GM21360 (cell line): ENCODE data around the gene MED26.
"Not testable (repeated sequence)": the region's sequence is repeated elsewhere in the genome, so short reads cannot be mapped to it uniquely, and the experiment has no call there.

Source experiments
- ATAC-seq: cut with Tn5 transposase; IDR thresholded peaks from one replicate; pipeline ENCODE4 v1.9.1; 2021; ENCODE audit warnings: mild to moderate bottlenecking, moderate library complexity; ENCODE audit not compliant: unreplicated experiment

MED26 gene, protein sequence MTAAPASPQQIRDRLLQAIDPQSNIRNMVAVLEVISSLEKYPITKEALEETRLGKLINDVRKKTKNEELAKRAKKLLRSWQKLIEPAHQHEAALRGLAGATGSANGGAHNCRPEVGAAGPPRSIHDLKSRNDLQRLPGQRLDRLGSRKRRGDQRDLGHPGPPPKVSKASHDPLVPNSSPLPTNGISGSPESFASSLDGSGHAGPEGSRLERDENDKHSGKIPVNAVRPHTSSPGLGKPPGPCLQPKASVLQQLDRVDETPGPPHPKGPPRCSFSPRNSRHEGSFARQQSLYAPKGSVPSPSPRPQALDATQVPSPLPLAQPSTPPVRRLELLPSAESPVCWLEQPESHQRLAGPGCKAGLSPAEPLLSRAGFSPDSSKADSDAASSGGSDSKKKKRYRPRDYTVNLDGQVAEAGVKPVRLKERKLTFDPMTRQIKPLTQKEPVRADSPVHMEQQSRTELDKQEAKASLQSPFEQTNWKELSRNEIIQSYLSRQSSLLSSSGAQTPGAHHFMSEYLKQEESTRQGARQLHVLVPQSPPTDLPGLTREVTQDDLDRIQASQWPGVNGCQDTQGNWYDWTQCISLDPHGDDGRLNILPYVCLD

DNA sequence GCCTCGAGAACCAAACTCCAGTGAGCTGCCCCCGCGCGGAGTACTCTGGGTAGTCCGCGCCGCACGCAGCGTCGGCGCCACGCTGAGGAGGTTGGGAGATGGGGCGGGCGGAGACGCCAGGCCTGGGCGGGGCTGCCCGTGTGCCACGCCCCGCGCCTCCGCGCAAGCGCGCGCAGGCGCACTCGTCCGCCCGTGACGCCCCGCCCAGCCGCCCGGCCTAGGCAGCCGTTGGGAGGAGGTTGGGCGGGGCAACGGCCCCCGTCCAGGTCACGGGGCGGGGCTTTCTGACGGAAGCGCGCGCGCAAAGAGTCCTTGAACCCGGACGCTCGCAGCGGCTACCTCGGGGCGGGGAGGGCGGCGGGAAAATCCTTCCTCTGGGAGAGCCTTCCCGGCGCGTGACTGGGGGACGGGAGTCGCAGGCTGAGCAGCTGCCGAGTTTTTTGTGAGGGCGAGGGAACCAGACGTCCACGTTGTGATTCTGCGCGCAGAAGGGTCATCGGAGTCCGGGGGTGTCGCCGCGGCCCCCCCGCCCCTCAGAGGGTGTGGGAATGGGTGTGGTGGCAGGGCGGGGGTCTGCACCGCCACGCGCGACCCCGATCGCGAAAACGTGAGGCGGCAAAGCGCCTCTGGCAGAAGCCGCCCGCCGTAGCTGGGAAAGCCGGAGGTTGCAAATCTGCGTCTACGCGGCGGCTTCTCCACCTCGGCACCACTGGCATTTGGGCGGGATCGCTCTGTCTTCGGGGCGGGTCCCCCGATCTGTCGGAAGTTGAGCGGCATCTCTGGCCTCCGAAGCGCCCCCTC, at the start of gene MED26:
Gene MED26 (minus strand): TSS at position 22 of the 801 bp plus-strand sequence. CDS start 261 bp downstream, outside the sequence.
- peak; percentile 75 for ATAC-seq

DNA sequence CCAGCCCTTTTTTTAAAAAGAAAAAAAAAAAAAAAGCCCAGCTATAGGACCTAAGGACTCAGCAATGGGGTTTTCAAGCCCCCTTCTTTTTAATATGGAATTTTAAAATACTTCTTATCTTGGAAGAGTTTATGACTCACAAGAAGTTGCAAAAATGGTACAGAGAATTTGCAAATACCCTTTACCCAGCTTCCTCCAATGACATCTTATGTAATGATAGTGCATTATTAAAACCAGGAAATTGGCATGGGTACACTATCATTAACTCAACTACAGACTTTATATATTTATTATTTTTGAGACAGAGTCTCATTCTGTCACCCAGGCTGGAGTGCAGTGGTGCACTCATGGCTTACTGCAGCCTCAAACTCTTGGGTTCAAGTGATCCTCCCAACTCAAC, 49.1 kb upstream of the MED26 start:
- no peak for ATAC-seq

DNA sequence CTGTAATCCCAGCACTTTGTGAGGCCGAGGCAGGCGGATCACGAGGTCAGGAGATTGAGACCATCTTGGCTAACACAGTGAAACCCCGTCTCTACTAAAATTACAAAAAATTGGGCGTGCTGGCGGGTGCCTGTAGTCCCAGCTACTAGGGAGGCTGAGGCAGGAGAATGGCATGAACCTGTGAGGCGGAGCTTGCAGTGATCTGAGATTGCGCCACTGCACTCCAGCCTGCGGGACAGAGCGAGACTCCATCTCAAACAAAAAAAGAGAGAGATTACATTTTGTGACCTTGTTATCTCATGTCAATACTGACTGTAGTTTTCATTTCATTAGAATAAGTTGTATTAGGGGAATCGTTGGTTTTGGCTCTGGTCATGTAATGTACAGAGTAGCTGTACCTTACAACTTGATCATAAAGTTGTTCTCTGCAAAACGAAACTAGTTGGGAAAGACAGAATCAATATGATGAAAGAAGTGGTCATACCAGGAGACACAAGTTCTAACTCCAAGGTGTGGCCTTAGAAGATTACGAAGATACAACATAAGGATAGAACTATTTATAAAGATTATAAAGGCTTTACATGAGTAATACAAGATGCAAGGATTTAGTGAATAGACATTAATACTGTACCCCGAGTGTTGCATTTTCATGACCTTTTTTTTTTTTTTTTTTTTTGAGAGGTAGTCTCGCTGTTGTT, 48.2 kb upstream of the MED26 start:
- ATAC-seq: no peak

DNA sequence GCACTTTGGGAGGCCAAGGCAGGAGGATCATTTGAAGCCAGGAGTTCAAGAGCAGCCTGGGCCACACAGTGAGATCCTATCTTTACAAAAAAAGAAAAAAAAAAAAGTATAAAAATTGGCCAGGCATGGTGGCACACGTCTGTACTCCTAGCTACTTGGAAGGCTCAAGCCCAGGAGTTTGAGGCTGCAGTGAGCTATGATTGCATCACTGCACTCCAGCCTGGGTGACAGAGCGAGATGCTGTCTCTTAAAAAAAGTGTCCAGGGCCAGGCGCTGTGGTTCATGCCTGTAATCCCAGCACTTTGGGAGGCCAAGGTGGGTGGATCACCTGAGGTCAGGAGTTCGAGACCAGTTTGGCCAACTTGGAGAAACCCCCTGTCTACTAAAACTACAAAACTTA, 45.8 kb upstream of the MED26 start:
- ATAC-seq: not testable (repeated sequence)

DNA sequence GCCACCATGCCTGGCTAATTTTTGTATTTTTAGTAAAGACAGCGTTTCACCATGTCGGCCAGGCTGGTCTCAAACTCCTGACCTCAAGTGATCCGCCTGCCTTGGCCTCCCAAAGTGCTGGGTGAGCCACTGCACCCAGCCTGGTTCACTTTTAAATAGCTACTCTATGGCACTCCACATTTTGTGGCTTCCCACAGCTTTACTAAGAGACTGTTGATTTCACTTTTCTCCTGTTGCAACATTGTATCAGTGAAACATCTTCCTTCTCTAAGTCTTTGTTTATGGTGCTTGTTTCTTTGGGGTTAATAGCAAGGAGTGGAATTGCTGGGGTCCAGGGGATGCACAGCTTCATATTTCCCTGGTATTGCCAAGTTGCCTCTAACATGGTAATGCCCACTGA, 45.2 kb upstream of the MED26 start:
- no peak for ATAC-seq

DNA sequence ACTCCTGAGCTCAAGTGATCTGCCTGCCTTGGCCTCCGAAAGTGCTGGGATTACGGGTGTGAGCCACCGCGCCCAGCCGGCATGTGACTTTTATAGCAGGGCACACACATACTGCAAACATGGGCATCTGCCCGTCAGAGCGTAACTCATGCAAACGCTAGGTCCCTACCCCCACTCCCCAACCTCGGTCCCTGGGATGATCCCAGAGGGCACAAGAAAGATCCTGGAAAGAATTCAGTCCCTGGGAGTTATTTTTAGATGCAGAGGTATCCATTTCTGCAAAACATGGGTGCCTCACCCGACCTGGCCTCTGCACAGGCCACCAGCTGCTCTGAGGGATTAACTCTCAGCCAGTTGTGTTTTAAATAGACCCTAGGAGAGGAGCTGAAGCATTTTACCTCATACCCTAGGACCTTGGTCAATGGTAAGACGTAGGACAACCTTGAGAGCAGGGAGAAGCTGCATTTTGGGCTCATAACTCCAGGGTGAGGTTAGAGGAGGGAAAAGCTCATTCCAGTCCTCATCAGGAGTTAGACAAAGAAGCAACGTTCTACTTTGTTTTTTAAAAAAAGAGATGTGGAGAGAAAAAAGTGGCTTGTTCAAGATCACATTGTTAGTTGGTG, 43.8 kb upstream of the MED26 start:
- no peak for ATAC-seq

DNA sequence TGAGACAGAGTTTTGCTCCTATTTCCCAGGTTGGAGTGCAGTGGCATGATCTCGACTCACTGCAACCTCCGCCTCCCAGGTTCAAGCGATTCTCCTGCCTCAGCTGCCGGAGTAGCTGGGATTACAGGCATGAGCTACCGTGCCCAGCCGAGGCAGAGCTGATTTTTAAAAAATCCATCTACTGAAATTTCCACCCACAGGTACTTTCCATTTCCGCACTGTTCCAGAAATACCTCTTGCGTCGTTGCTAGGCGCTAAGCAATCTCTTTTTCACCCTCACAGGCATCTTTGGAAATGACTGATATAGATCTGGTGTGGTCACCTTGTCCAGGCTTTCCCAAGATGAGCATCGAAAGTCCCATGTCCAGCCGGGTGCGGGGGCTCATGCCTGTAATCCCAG, 42.3 kb upstream of the MED26 start:
- ATAC-seq: no peak

DNA sequence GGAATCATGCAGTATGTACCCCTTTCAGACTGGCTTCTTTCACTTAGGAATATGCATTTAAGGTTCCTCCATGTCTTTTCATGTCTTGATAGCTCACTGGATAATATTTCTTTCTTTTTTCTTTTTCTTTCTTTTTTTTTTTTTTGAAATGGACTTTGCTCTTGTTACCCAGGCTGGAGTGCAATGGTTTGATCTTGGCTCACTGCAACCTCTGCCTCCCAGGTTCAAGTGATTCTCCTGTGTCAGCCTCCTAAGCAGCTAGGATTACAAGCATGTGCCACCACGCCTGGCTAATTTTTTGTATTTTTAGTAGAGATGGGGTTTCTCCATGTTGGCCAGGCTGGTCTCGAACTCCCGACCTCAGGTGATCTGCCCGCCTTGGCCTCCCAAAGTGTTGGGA, 40.7 kb upstream of the MED26 start:
- not testable (repeated sequence) for ATAC-seq

DNA sequence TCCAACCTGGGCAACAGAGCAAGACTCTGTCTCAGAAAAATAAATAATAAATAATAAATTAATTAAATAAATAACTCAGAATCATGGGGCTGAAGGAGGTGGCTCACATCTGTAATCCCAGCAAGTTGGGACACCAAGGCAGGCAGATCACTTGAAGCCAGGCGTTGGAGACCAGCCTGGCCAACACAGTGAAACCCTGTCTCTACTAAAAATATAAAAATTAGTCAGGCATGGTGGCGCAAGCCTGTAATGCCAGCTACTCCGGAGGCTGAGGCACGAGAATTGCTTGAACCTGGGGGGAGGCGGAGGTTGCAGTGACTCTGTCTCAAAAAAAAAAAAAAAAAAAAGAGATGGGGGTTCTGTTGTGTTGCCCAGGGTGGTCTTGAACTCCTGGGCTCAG, 40.2 kb upstream of the MED26 start:
- no peak for ATAC-seq

DNA sequence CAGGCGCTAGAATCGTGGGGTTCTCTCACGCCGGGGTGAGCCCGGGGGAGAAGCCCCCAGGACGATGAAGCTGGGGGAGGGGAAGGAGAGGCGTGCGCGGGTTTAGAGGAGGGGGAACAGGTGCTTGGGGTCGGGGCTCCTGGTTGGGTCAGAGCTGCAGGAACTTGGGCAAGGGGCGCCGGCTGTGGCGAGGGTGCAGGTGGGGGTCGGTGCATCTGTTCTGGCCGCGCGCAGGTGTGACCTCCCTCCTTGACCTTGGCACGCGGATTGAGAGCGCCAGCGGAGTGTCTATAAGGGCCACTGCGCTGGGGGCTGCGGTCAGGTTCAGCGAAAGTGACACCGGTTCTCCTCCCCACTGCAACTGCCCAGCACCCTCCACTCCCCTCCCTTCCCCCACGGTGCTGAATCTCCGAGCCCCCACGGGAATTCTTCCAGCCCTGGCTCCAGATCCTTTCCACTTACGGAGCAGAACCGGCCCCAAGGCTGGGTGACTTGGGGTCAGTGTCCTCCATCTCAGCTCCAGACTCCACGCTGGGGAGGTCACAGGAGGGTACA, 33.6 kb upstream of the MED26 start:
- ATAC-seq: no peak

DNA sequence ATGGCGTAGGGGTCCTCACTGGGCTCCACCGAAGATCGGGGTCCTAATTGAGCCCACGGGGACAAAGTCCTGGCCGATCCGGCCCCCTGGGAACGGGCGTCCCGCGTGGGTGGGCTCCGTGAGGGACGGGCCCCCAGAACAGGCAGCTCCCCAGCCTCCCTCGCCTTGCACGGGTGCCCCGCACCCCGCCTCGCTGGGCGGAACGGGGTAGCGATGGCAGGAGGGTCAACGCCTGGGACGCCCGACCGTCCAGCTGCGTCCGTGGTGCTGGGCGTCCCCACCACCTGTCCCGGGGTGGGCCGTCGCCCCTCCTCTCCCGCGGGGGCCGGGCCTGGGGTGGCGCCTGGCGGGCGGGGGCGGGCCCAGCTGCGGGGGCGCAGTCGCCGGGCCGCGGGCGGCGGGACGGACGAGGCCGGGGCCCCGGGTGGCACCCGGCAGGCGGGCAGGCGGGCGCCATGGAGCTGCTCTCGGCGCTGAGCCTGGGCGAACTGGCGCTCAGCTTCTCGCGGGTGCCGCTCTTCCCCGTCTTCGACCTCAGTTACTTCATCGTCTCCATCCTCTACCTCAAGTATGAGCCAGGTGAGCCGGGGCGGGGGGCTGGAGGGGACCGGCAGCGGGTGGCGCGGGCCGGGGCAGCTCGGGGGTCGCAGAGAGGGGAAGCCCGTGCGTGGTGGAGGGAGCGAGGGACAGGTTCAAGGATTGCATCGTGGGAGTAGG, 32.9 kb upstream of the MED26 start, which contains the start of gene TMEM38A:
Gene TMEM38A (plus strand): TSS at position 377 of the 717 bp plus-strand sequence. CDS start 79 bp downstream, at position 456.
- no peak for ATAC-seq

DNA sequence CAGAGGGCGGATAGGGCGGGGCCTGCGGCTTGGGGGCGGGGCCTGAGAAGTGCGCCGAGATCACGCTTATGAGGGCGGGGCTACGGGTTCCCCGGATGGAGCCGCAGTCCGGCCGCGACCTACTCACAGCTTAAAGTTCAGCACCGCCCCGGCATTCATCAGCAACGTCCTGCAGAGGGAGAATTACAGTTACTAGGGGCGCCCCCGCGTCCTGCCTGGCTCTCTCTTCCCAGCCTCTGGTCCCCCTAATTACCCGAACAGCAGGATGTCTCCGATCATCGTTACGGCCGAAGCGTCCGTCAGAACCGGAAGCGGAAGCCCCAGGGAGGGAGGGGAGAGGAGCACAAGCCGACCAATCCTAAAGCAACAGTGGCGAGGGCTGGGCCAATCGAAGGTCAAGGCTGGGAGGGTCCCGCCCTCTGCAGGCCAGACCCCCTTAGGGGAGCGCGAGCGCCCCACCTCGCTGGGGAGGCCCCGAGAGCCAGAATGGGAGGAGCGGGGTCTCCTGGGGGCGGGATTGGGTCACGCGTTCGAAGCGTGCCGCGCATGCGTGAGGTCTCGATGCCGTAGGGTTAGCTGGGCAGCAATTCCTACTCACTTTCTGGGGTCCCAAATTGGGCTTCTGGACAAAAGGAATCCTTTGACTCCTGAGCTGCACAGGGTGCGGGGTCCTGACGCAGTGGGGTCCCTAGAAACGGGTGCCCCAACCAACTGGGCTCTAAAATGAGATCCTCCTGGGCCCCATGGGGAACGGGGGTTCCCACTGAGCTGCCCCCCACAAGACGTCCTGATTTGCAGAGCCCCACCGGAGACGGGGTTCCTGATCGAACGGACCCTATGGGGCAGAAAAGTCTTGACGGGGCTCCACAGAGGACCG, 32.1 kb upstream of the MED26 start, which contains the start of gene SMIM7:
Gene SMIM7 (minus strand): TSS at position 313 of the 877 bp plus-strand sequence. CDS start 34 bp downstream, at position 279.
- peak; percentile 83 for ATAC-seq

DNA sequence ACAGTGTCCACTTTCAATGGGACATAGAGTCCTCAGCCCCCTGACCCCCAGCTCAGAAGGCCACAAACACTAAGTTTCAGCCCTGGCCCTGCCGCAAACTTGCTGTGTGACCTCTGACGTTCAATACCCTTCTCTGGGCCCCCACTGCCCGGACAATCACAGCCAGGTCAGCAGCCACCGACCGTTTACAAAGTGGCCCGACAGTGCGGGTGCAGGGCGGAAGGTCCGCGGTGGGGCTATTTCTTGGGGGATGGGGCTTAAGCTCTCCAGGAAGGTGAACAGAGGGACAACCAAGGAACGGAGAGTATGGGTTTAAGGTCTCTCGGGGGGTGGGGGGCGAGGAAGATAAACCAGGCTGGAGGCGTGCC, 31.4 kb upstream of the MED26 start:
- no peak for ATAC-seq

DNA sequence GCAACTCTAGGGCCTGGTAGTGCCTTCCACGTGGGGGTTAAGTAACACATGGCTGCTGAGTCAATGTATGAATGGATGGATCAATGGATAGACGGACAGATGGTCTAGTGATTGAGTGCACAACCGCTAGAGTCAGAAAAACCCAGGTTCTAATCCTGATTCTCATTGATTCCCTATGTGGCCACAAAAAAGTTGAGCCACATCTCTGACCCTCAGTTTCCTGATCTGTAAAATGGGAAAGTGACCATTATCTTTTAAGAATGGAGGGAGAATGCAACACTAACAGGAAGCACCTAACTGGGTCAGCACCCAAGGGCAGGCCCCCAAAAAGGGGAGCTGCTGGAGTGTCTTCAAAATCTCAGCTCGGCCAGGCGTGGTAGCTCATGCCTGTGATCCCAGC, 29.4 kb upstream of the MED26 start:
- ATAC-seq: no peak

DNA sequence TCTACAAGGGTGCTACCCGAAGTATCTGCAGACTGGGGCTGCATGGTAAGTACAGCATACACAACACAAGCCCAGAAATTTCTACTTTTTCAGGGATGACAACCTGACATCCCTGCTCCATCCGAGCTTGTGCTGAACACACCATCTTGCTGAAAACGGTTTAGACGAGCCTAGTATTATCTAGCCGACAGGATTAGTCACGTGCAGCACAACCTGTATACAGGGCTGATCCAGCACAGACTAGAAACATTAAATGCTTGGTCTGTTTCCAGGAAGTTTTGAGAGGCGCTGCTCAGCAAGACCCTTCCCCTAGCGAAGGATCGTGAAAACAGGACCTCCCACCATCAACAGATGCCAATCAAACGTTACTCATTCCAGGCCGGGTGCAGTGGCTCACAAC, 27.7 kb upstream of the MED26 start:
- ATAC-seq: no peak

DNA sequence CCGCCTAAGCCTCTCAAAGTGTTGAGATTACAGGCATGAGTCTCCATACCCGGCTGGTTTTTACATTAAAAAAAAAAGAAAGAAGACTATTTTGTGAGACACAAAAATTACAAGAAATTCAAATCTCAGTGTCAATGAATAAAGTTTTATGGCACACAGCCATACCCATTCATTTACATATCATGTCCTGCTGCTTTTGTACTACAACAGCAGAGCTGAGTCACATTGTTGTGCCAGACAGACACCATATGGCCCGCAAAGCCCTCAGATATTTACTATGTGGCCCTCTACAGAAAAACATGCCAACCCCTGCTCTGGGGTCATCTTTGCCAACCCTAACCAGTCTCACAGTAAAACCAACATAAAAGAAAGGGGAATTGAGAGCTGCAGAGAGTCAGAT, 26.6 kb upstream of the MED26 start:
- ATAC-seq: no peak

DNA sequence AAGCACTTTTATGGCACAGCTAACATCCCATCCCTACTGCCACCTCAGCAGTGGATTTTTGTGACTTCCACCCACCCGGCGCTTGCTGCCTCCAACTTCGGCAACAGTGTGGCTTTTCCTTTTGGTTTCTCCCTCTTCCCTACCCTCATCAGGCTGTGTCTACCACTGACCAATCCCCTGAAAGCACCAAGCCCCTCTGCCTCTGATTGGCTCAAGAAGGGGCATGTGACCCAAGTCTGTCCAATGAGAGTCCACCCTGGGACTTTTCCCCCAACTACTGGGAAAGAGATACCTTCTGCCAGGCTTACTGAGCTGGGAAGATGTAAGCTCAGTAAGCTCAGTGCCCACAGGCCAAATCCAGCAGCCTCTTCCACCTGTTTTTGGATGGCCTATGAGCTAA, 26.1 kb upstream of the MED26 start:
- no peak for ATAC-seq

DNA sequence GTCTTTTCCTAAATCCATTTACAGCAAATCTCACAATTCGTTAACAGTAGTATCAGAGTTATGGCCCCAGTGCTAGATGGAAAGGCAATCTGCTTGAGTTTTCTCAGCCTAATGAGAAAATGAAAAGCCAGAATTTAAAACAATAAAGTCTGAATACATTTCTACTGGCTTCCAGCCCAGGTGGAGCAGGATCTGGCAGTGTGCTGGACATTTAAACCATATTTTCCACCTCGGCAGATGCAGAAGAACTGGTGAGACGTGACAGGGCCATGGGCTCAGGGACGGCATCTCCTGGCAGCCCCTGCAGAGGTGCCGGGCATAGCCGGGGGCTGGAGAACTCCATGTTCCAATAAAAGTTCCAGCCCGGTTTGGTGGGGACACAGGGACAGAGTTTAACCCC, 24.9 kb upstream of the MED26 start:
- no peak for ATAC-seq
